ENCODE results near the gene ABCD1.

DNA sequence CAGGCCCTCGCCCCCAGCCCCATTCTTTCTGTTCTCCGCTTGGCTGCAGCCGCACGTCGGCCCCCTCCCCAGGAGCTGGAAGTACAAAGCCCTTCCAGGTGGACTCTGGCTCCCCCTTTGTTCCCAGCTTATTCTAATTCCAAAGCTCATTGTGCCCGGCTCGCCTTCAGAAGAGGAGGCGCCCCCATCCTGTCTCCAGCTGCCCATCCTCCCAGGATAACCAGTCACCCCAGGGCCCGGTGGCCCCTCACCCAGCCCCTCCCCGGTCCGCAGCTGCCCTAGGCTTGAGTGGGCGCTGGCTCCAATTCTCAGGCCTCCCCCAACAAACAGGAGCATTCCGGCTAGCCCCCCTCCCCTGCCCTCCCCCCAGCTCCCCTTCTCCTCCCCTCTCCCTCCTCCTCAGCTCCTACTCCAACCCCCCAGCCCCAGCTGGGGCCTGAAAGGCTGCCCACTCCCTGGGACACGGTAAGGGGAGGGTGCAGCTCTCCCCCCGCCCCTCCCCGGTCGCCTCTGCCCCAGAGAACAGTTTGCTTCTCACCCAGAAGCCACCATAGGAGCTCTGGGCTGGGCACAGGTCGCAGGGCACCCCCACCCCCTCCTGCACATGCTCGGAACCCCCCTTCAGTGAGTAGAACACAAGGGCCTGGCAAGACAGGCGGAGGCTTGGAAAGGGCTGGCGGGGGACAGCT is 40.0 kb upstream of the ABCD1 start:
- TF ChIP-seq, protein P1, sequence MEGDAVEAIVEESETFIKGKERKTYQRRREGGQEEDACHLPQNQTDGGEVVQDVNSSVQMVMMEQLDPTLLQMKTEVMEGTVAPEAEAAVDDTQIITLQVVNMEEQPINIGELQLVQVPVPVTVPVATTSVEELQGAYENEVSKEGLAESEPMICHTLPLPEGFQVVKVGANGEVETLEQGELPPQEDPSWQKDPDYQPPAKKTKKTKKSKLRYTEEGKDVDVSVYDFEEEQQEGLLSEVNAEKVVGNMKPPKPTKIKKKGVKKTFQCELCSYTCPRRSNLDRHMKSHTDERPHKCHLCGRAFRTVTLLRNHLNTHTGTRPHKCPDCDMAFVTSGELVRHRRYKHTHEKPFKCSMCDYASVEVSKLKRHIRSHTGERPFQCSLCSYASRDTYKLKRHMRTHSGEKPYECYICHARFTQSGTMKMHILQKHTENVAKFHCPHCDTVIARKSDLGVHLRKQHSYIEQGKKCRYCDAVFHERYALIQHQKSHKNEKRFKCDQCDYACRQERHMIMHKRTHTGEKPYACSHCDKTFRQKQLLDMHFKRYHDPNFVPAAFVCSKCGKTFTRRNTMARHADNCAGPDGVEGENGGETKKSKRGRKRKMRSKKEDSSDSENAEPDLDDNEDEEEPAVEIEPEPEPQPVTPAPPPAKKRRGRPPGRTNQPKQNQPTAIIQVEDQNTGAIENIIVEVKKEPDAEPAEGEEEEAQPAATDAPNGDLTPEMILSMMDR (IDR thresholded peaks at IDR 0.05) = no peak
- no peak for TF ChIP-seq POLR2A (IDR thresholded peaks at IDR 0.05)
